HepG2 (cell line): ENCODE data around the gene KLHL17. TPM values are rescaled to one million over a fixed set of nuclear protein-coding genes. Genes with fewer than 3 reads are reported as not detected.
A peak's percentile ranks its signal among the peaks of the same experiment; 100 is the strongest.

ENCODE experiments used
- ARNTL ChIP-seq: sonication (generic); formaldehyde crosslinking; IDR thresholded peaks from 2 replicates; pipeline ENCODE4 v1.4.0; 2020; ENCODE audit warnings: mild to moderate bottlenecking, missing genetic modification reagents
- HOXA3 ChIP-seq: sonication (generic); formaldehyde crosslinking; IDR thresholded peaks from 2 replicates; pipeline ENCODE4 v1.5.0; 2020; ENCODE audit warnings: missing genetic modification reagents
- HOXD1 ChIP-seq: sonication (generic); formaldehyde crosslinking; IDR thresholded peaks from 2 replicates; pipeline ENCODE4 v1.5.0; 2020; ENCODE audit warnings: missing genetic modification reagents
- KDM5B ChIP-seq: sonication (generic); formaldehyde crosslinking; IDR thresholded peaks from 2 replicates; pipeline ENCODE4 v1.4.0; 2020; ENCODE audit warnings: missing genetic modification reagents, mild to moderate bottlenecking, borderline replicate concordance
- MED13 ChIP-seq: sonication (generic); formaldehyde crosslinking; IDR thresholded peaks from 2 replicates; pipeline ENCODE4 v1.5.0; 2020; ENCODE audit warnings: missing genetic modification reagents
- MIER2 ChIP-seq: IDR thresholded peaks from 2 replicates; pipeline ENCODE4 v1.6.1; 2016; ENCODE audit warnings: missing biosample characterization, missing genetic modification reagents
- SMAD9 ChIP-seq: sonication (generic); formaldehyde crosslinking; IDR thresholded peaks from 2 replicates; pipeline ENCODE4 v1.5.1; 2020; ENCODE audit warnings: mild to moderate bottlenecking, missing genetic modification reagents
- TRIM22 ChIP-seq: fragments of 450-650 bp; IDR thresholded peaks from 2 replicates; pipeline ENCODE4 v1.6.1; 2017
- ZFY ChIP-seq: sonication (generic); formaldehyde crosslinking; IDR thresholded peaks from 2 replicates; pipeline ENCODE4 v1.4.0; 2020; ENCODE audit warnings: missing genetic modification reagents
- ZGPAT ChIP-seq: IDR thresholded peaks from 2 replicates; pipeline ENCODE4 v1.6.1; 2016; ENCODE audit warnings: mild to moderate bottlenecking
- ZNF547 ChIP-seq: sonication (generic); formaldehyde crosslinking; IDR thresholded peaks from 2 replicates; pipeline ENCODE4 v1.5.1; 2020; ENCODE audit warnings: mild to moderate bottlenecking, missing genetic modification reagents
- ZNF704 ChIP-seq: sonication (generic); formaldehyde crosslinking; IDR thresholded peaks from 2 replicates; pipeline ENCODE4 v1.8.1; 2023; ENCODE audit warnings: mild to moderate bottlenecking, inconsistent platforms, moderate library complexity, missing genetic modification reagents, borderline replicate concordance
- polyA plus RNA-seq, 8 experiments: library from polyadenylated mRNA; depleted of rRNA in 3 of 8; stranded (reverse) in 7 of 8; unstranded in 1 of 8; fragments of >200 nt; fragmentation: Illumina TruSeq in 4 of 8; extraction: Trizol in 4 of 8; gene quantifications; 2 replicates each; pipeline versions ENCODE4 v1.2.1 to v1.2.3, GENCODE V29; 2011 to 2016; ENCODE audit warnings: low read depth in 4 of 8, missing spikeins in 1 of 8, mixed read lengths in 1 of 8; ENCODE audit not compliant: insufficient read depth in 1 of 8
- total RNA-seq, 5 experiments: library from RNA; depleted of rRNA; stranded (reverse); fragments of >200 nt; fragmentation: Illumina TruSeq; extraction: Trizol; gene quantifications; 2 replicates each; pipeline ENCODE4 v1.2.3, GENCODE V29; 2016; ENCODE audit warnings: low read depth in 1 of 5
- TF ChIP-seq, protein P1 (sequence below): sonication (generic); formaldehyde crosslinking; IDR thresholded peaks from 2 replicates; pipeline ENCODE4 v1.4.0; 2020; ENCODE audit warnings: missing genetic modification reagents, borderline replicate concordance

Gene KLHL17
- total and polyA plus RNA-seq, 2 of the 13 experiments (the other 11 are each of a cell fraction or from before 2014, with no cell fraction given) = 9.3 to 24.7 TPM

GRCh38 chr1:1013922-1014648, 53.7 kb downstream of the KLHL17 start (continued):
- no peak for TF ChIP-seq ZGPAT (CRISPR knock-in tag)
- TF ChIP-seq KDM5B = 0 out of 2 replicates have a peak, but pooled peaks have one; percentile 5
- TF ChIP-seq HOXA3 (CRISPR knock-in tag) = peak; percentile 34; the same call in 1 of the 2 replicates
- TF ChIP-seq, protein P1, sequence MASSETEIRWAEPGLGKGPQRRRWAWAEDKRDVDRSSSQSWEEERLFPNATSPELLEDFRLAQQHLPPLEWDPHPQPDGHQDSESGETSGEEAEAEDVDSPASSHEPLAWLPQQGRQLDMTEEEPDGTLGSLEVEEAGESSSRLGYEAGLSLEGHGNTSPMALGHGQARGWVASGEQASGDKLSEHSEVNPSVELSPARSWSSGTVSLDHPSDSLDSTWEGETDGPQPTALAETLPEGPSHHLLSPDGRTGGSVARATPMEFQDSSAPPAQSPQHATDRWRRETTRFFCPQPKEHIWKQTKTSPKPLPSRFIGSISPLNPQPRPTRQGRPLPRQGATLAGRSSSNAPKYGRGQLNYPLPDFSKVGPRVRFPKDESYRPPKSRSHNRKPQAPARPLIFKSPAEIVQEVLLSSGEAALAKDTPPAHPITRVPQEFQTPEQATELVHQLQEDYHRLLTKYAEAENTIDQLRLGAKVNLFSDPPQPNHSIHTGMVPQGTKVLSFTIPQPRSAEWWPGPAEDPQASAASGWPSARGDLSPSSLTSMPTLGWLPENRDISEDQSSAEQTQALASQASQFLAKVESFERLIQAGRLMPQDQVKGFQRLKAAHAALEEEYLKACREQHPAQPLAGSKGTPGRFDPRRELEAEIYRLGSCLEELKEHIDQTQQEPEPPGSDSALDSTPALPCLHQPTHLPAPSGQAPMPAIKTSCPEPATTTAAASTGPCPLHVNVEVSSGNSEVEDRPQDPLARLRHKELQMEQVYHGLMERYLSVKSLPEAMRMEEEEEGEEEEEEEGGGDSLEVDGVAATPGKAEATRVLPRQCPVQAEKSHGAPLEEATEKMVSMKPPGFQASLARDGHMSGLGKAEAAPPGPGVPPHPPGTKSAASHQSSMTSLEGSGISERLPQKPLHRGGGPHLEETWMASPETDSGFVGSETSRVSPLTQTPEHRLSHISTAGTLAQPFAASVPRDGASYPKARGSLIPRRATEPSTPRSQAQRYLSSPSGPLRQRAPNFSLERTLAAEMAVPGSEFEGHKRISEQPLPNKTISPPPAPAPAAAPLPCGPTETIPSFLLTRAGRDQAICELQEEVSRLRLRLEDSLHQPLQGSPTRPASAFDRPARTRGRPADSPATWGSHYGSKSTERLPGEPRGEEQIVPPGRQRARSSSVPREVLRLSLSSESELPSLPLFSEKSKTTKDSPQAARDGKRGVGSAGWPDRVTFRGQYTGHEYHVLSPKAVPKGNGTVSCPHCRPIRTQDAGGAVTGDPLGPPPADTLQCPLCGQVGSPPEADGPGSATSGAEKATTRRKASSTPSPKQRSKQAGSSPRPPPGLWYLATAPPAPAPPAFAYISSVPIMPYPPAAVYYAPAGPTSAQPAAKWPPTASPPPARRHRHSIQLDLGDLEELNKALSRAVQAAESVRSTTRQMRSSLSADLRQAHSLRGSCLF (CRISPR knock-in tag) = no peak
- TF ChIP-seq ZNF704 (CRISPR knock-in tag) = no peak
- TF ChIP-seq TRIM22 = no peak
- no peak for TF ChIP-seq MIER2 (CRISPR knock-in tag)
- 0 out of 2 replicates have a peak, but pooled peaks have one; percentile 19 for TF ChIP-seq ZNF547 (CRISPR knock-in tag)
- no peak for TF ChIP-seq SMAD9 (CRISPR knock-in tag)
- no peak for TF ChIP-seq MED13 (CRISPR knock-in tag)
- peak; percentile 63; the same call in 1 of the 2 replicates for TF ChIP-seq HOXD1
- peak; percentile 53; the same call in 1 of the 2 replicates for TF ChIP-seq ZFY (CRISPR knock-in tag)
- no peak for TF ChIP-seq ARNTL
